SH-SY5Y (cell line): ENCODE results near the gene SHROOM4.

Experiments used
- GATA2 ChIP-seq: IDR thresholded peaks from 2 replicates; pipeline ENCODE4 v1.6.1; 2011; ENCODE audit warnings: mild to moderate bottlenecking, low read depth, low read length
- GATA3 ChIP-seq: IDR thresholded peaks from 2 replicates; pipeline ENCODE4 v1.6.1; 2011; ENCODE audit warnings: low read depth, mild to moderate bottlenecking, low read length, moderate library complexity

DNA sequence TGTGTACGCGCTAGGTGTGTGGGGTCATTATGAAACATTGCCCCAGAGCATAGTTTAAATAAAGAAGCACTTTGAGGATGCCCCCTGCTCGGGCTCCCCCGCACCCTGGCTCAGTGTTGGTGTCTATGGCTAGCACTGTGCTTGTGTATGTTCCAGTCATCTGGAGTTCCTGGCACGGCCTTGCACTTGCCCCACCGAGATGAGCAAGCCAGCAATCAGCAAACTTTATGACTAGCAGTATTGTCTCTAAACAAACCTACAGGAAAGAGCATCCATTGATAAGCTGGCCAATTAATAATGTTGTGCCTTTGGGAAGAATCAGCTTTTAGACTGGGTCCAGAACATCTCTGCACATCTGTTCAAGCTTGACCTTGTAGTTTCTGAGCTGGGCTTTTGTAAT, 707 bp upstream of the SHROOM4 start:
- no peak for TF ChIP-seq GATA2
- no peak for TF ChIP-seq GATA3
